ENCODE measurements around the gene TFIP11.

The TFIP11 gene

DNA sequence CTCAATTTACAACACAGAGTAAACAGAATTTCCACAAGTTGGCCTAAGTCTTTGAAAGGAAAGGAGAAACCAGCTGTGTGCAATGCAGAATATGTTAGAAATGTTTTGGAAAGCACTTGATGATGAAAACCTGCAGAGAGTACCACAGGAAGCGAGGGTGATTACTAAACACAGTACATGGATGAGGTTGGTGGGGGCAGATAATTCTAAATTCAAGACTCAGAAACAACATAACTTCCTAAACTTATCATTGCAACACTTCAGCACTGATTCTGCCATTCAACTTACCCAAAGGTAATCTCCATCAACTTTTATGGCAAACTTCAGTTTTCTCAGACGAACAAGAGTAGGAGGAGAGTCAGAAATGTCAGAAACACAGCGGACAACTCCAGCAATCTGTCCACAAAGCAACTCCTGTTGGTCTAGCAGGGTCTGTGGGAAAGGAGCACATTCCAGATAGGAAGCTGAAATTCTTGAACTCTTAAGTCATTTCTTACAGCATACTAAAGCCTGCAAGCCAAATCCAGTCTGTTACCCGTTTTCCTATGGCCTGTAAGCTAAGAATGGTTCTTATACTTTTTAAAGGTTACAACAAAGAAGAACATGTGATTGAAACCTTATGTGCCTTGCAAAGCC lies 35.5 kb downstream of the TFIP11 start:
- DNase-seq, result no peak

DNA sequence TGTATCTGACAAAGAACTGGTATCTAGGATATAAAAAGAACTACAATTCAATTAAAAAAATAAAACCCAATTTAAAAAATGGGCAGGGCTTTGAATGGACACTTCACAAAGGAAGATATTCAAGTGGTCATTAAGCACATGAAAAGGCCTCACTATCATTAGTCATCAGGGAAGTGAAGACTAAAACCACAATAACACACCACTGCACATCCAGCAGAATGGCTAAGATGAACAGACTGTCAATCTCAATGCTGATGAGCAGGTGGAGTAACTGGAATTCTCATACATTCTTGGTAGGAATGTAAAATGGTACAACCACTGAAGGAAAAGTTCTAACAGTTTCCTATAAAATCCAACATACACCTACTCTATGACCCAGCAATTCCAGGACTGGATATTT lies 37.6 kb downstream of the TFIP11 start:
- DNase-seq, result no peak

DNA sequence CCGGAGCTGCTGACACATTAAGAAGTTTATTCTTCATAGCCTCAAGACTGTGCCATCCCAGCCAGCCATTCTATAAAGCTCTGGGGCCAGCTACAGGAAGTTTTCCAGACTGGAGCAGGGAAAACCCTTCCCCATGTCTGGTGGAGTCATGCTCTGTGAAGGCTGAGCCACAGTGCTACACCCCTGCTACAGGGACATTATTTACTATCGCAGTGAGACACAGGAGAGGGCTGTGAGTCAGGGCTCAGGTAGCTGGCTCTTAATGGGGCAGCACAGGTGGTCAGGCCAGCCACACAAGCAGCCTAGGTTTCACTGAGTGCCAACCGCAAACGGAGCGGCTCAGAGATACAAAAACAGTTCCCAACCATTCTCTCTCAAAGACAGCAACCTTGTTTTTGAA lies 40.8 kb downstream of the TFIP11 start:
- no peak for DNase-seq

DNA sequence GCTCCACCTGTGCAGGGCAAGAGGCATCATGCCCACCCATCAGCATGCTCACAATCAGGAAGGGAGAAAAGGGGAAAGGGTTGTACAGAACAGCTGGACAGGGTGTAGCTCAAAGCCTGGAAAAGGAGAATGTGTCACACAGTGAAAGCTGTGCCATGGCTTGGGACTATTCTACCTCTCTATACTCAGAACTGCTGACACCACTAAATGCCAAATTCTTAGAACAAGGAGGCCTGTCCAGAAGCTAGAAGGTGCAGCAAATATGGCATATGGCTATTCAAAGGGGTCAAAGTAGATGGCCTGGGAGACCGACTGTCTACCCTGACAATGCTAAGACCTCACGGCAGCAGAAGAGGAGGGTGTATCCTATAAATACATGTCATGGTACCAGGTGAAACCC lies 41.5 kb downstream of the TFIP11 start:
- DNase-seq, result no peak

DNA sequence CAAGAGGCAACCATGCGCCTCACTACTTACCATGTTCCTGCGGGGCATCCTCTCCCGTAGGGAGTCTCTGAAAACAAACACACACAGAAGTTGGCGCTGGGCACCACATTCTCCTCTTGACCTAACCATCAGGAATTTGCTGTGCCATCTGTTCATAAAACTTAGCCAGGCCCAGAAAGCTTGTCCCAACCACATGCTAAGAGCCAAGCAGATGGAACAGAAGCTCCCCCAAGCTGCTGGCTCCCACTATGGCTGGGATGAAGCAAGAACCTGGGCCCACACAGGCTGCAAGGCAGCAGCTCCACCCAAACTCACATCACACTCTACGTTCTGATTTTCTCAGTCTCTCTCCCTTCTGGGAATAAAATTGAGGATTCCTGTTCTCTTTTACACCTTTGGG lies 46.1 kb downstream of the TFIP11 start:
- no peak for DNase-seq

DNA sequence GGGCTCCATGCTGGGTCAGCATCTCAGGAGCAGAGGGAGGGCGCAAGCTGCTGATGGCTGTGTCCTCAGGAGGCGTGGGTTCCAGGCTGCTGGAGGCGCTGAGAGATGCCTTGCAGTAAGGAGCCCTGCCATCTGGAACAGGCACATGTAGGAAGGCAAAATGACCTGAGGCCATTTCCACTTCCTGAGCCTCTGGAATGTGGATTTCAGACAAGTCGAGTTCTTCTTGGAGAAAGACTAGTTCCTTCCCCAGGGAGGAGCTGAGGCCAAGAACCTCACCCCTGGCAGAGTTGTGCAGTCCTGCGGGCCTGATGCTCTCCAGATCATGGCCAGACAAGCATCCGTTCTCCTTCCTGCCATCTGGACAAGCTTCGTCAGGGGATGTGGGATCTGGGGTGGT lies 48.0 kb downstream of the TFIP11 start:
- DNase-seq, result no peak

DNA sequence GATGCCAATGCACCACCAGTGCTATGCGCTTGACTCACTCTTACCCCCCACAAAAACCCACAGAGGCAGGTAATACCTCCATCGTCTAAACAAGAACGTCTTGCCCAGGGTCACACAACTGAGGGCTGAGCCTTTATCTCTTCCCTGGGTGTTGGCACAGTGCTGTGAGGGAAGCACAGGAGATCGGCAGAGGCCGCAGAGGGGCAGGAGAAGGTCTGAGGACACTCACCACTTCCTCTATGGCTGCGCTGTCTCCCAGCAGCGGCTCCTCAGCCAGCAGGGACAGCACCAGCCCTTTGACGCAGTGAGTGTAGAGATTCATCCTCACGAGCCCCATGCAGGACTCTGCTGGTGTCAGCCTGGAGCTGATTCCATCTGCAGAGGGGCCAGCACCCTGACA lies 48.6 kb downstream of the TFIP11 start:
- no peak for DNase-seq

DNA sequence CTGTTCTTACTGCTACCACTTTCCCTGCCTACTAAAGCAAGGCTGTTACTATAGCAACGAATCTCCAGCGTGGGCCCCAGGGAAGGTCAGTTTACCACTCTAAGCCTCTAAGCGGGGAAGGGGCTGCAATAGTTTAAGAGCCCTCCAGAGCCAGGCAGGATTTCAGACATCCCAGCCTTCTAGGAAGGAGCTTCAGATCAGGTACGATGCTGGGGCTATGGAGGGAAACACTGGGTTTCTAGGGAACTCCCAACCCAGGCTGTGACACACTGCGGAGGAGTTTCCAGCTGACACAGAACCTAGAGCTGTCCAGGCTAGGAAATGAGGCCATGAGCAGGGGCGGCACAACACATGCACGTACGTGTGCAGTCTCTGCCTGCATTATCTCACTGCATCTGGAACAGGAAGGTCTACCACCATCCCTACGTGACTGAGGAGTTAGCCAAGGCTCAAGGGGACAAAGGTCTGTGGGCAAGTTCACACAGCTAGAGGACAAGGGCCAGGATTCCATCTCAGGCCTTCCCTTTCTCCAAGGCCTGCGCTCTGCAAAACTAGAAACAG lies 49.1 kb downstream of the TFIP11 start:
- no peak for DNase-seq

DNA sequence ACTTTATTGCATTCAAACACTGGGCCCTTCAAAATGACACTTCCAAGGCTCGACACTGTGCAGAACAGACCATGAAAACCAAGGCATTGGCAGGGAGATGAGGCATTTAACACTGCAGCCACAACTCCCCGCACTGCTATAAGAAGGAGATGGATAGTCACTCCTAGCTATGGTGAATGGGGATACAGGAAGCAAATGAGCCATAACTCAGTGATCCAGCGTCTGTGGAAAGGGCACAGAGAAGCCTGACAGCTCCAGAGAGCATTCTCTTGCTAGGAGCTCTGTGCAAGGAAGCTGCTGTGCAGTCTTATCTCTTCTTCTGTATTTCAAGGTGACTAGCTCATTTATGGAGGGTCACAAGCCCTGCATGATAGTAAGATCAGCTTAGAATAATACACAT lies 49.6 kb downstream of the TFIP11 start:
- no peak for DNase-seq

DNA sequence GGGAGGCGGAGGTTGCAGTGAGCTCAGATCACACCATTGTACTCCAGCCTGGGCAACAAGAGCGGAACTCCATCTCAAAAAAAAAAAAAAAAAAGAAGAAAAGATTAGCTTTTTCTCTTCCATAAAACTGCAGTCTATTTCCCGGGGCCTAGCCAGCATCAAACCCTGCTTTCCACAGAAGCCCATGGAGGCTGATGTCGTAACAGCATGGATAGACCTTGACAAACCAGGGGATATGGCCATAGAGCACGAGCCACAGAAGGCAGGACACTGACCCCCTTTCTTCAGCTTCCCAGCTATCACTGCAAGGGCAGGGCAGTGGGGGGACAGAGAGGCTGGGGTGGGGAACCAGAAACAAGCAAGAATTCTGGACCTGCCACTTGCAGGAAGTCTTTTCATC lies 50.2 kb downstream of the TFIP11 start:
- DNase-seq, result no peak

DNA sequence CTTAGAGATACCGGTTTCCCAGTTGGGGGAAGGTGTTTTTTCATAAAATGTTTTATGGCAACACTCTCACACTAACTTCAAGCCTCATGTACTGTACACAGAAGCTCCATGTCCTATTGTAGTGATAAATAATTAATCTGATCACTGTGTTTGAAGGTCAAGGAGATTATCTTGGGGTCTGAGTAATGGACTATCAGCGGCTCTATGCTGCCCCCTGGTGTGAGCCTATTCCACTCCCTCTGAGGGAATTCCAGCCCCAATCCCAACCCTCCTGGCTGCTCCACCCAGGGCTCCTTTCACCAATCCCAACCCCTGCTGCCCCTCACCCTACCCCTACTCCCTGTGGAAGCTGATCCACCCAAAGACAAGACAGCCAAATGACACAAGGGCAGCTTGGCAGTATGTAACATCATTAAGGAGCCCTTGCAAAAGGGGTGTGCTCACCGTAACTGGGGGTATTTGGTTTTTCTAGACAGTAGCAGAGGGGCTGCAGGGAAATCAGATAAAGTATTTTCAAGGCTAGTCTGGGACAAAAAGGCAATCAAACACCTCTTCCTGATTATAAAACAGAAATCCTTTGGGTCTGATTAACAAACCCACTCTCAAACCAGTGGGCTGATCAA lies 51.0 kb downstream of the TFIP11 start:
- DNase-seq, result no peak

DNA sequence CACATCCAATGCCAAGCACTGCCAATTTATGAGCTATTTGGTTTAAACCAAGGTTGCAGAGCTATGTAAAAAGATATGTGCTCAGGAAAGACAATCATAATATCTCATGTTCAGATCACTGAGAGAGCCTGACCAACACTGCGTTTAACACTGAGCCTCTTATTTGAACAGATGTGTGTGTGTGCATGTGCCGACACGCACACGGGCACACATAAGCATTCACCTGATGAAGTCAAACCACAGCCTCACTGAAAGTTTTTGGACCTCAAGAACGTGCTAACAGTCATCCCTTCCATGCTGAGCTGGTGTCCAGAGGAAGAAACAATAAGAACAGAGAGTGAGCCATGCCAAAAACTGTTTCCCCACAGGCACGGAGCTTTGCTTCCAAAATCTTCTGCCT lies 52.1 kb downstream of the TFIP11 start:
- DNase-seq, result no peak

DNA sequence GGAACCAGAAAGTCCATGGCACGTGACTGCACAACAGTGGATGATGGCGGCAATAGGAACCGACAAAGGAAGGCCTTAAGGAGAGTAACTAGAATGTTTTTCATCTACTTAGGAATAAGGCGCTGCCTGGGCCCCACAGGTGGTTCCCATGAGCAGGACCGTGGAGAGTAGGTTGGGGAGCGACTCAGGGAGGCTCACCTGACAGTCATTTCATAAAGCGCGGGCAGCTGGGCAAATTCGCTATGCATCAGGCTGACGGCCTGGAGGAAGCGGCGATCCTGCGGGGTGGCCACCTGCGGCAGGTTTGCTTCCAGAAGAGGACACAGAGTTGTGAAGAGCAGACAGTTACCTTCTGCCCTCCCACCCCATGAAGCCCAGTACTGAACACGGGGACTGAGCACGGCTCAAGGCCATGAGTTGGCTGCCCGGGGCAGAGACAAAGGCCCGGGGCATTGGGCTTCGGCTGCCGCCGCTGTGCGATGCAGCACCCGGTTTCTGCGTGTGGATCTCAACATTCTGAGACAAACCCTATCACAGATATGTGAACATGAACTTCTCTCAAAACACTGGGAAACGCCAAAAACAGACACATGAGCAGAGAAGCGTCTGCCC lies 54.5 kb downstream of the TFIP11 start:
- DNase-seq, result no peak

DNA sequence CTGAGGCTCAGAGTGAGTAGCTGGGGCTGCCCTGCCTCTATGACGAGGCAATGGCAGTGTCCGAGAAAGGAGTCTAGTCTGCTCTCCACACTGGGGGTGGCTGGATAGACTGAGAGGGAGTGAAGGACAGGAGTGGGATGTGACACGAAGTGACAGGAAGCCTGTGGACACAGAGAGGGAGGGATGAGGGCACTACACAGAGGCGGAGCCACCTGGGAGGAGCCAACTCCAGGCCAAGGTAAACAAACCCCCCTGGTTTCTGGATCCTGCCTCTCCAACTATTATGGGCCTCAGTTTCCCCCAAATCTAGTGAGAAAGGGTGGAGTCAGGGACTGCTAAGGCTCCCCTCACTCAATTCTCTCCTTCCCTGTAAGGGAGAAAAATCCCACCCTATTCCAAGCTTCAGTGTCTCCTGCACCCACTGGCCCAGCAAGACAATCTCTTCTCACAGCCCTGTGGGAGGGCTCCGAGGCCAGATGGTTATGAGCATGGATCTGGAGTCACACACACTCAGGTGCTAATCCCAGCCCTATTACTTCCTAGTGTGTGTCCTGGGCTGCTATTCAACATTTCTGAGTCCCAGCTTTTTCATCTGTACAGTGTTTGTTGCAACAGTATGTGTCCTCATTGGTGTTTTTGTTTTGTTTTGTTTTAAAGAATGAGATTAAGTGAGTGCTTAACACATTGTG lies 58.3 kb downstream of the TFIP11 start:
- DNase-seq, result no peak

DNA sequence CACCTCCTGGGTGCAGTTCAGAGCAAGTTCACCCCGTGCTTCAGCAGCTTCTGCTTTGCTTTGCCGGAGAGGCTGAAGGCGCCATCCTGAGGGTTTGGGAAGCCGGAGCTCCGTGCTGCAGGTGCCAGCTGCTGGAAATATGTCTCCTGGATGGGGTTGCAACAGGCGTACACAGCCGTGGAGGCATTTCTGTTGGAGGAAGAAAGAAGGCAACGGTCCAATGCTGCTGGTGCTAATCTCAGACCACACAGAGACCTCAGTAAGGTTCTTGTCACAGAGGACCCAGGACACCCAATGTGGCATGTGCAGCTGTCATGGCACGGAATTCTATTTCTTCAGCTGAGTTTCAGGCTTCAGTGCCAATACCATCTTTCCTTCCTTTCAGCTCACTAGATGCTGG lies 59.1 kb downstream of the TFIP11 start:
- DNase-seq, result no peak

DNA sequence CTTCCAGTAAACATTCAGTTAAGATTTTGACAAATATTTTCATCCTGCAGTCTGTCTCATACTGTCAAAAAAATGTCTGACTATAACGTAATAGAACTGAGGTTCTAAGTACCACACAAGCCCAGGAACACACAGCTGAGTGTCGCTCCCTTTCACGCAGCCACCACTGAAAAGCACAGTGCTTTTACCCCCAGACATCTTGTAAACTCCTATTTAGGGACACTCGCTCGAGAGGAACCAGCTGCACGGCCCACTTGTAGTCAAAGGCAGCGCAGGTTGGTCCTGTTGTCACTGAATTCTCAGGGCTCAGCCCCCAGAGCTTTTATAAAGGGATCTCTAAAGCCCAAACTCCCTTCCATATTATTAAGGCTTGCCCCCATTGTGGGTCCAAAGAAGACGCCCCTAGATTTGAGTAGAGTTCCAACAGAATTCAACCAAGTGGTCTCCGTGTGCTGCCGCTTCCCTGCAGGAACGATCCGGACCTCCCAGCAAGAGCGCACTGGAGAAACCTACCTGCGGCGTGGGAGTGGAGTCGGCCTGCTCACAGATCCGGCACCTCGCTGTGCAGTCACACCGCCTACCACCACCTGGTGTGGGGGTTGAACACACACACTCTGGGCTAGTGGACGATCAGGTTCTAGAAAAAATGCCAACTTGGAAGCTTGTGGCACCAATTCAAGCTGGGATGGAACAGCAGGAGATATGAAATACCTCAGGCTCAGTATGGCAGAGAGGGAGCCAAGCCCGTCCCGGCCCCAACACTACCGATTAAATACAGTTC lies 59.8 kb downstream of the TFIP11 start:
- no peak for DNase-seq

DNA sequence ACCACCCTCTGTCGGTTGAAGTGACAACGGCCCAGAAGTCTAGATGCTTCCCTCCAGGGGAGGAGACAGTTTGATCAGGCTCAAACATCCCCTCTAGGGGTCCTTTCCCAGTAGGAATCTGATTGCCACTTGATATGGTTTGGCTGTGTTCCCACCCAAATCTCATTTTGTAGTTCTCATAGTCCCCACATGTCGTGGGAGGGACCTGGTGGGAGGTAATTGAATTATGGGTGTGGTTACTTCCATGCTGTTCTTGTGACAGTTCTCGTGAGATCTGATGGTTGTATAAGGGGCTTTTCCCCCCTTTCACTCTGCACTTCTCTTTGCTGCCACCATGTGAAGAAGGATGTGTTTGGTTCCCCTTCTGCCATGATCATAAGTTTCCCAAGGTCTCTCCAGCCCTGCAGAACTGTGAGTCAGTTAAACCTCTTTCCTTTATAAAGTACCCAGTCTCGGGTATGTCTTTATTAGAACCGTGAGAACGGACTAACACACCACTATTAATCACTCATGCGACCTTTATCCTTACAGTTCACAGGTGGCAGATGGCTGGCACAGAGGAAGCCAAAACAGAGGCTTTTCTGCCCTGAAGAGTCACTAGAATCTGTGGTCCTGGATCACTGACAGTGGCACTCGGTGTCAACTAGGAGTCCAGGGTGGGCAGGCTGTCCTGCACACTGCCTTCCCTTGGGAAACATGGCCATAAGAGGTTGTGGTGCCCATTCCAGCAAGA lies 61.7 kb downstream of the TFIP11 start:
- DNase-seq, result no peak

DNA sequence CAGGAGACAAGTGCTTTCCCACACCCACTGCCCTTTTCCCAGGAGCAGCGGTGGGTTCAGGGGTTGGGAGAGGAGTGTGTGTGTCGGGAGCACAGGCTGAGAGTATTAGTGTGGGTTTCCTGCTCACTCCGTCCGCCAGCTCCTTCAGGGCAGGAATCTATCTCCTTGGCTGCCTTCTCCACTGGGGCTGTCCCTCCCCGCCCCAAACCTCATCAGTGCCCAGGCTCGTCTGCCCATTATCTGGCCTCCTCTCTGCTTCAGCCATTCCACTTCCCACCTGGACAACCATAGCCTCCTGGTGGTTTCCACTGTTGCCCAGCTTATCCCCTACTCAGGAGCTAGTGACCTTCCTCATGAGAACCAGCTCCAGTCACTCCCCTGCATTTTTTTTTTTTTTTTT lies 63.3 kb downstream of the TFIP11 start:
- DNase-seq, result no peak

DNA sequence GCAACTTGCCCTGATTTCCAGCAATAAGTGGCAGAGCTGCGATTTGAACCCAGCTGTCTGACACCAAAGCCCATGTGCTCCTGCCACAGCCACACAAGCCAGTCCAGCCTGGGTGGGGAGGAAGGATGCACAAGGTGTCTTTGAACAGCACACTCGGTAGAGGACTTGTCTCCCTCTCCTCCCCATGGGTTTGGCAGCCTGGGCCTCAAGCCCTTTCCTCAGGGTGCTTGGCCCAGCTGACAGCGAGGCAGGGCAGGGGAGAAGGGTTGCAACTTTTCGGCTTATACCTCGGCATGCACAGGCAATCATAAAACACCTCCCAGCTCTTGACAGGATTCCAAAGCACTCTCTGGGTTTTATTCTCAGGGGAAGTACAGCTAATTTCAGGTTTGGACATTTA lies 63.9 kb downstream of the TFIP11 start:
- DNase-seq, result no peak

DNA sequence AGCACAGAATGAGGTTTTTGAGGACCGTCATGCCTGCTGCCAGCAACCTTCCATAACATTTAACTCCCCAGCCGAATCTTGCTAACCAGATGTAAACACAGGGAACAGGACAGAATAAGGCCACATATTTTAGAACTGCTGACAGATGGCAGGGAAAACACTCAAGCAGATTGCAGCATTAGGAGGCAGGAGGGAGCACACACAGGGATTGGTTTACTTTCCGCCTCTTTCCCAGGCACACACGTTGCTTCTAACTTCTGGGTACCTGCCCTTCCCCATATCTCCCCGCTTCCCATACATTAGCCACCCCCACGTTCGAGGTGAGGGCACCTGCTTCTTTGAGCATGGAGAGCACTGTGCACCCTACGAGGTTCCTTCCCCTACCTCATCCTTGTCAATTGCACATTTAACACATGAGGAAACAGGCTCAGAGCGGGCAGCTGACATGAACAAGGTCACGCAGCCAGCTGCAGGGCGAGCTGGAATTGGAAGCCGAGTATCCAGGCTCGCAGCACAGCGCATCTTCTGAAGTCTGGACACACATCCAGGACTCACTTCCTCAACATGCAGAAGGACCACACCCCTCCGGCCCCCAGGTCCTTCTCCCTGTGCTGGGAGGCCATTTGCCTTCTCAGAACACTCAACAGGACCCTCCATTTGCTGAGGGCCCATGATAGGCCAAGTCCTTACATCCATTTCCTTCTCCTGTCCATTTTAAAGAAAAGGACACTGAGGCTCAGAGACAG lies 64.5 kb downstream of the TFIP11 start:
- no peak for DNase-seq

DNA sequence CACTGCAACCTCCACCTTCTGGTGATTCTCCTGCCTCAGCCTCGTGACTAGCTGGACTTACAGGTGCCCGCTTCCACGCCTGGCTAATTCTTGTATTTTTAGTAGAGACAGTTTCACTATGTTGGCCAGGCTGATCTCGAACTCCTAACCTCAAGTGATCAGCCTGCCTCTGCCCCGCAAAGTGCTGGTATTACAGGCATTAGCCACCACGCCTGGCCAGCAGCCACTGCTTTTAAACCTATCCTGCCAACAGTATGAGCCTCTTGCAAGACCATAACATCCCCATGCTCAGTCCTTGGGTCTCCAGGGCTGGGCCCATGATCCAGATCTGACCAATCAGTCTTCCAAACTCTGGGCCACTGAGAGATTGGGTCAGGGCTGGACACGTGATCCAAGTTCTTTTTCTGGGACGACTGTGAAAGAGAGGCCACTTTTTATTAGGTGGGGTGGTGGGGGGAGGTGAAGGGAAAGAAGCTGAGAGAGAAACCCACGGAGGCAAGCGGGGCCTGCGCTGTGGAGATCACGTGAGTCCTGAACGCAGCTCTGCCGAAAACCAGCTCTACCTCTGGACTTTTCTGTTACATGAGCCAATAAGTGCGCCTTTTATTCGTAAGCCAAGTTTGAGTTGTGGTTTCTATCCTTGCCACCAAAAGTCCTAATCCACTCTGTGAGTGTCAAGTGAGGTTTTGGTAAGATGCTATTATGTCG lies 65.3 kb downstream of the TFIP11 start:
- no peak for DNase-seq
